Subcutaneous abdominal adipose tissue (tissue), 5 donors: Measurements from ENCODE around the gene FFAR2.

Experiments
- H3K27ac ChIP-seq: one replicate; pipeline ENCODE4 v1.7.0; 2013; ENCODE audit warnings: low read depth, mild to moderate bottlenecking, inconsistent platforms, low read length, moderate library complexity
- H3K27me3 ChIP-seq, 5 donors: one replicate each; pipeline ENCODE4 v1.7.0; 2013; ENCODE audit warnings: low read length in 5 of 5, inconsistent platforms in 1 of 5; ENCODE audit not compliant: control insufficient read depth in 5 of 5, insufficient read depth in 4 of 5
- H3K36me3 ChIP-seq, 5 donors: one replicate each; pipeline ENCODE4 v1.7.0; 2013; ENCODE audit warnings: low read length in 5 of 5; ENCODE audit not compliant: control insufficient read depth in 5 of 5, insufficient read depth in 5 of 5
- H3K4me1 ChIP-seq, 5 donors: one replicate each; pipeline ENCODE4 v1.7.0; 2013; ENCODE audit warnings: low read length in 5 of 5, mild to moderate bottlenecking in 3 of 5, moderate library complexity in 1 of 5; ENCODE audit not compliant: control insufficient read depth in 5 of 5, insufficient read depth in 5 of 5
- H3K4me3 ChIP-seq, 5 donors: one replicate each; pipeline ENCODE4 v1.7.0; 2013; ENCODE audit warnings: low read length in 5 of 5, low read depth in 1 of 5
- H3K9ac ChIP-seq, 5 donors: one replicate each; pipeline ENCODE4 v1.7.0; 2013; ENCODE audit warnings: low read length in 5 of 5, mild to moderate bottlenecking in 4 of 5, moderate library complexity in 3 of 5
- H3K9me3 ChIP-seq, 5 donors: one replicate each; pipeline ENCODE4 v1.7.0; 2013; ENCODE audit warnings: low read length in 5 of 5; ENCODE audit not compliant: control insufficient read depth in 5 of 5
- donor health status: healthy.
- donor health status: healthy.
- donor health status: healthy.
- donor health status: healthy.
- donor health status: healthy.

Gene FFAR2

GRCh38 chr19:35408284-35409171 lies 39.5 kb upstream of the FFAR2 start:
- Histone ChIP-seq H3K27ac (no peak overlapping the region), H3K27me3 (no peaks in the 10 kb centered on the region), H3K4me1 (peaks cover 0 to 3% (median under 1%) of the 10 kb centered on the region in 5 donors), H3K36me3 (no peaks in the 10 kb centered on the region), H3K9me3 (no peaks in the 10 kb centered on the region), H3K9ac (no peak overlapping the region), H3K4me3 (no peak overlapping the region)

GRCh38 chr19:35409191-35409590 lies 38.9 kb upstream of the FFAR2 start:
- H3K9me3 ChIP-seq = no peaks in the 10 kb centered on the region
- H3K27ac ChIP-seq = no peak overlapping the region
- H3K36me3 ChIP-seq = no peaks in the 10 kb centered on the region
- no peak overlapping the region for H3K9ac ChIP-seq
- H3K4me3 ChIP-seq = no peak overlapping the region
- H3K27me3 ChIP-seq = no peaks in the 10 kb centered on the region
- peaks cover 0 to 2% (median 0%) of the 10 kb centered on the region in 5 donors for H3K4me1 ChIP-seq

- Histone ChIP-seq H3K4me1 (no peaks in the 10 kb centered on the region), H3K27me3 (peaks cover 0 to 3% (median 0%) of the 10 kb centered on the region in 5 donors), H3K9ac (no peak overlapping the region), H3K27ac (no peak overlapping the region), H3K4me3 (no peak overlapping the region), H3K36me3 (no peaks in the 10 kb centered on the region), H3K9me3 (no peaks in the 10 kb centered on the region)
Observed at GRCh38 chr19:35410487-35410886, 37.6 kb upstream of the FFAR2 start.

- Histone ChIP-seq H3K9me3 (no peaks in the 10 kb centered on the region), H3K4me3 (no peak overlapping the region), H3K4me1 (peaks cover 0 to 6% (median 3%) of the 10 kb centered on the region in 5 donors), H3K27ac (no peak overlapping the region), H3K36me3 (no peaks in the 10 kb centered on the region), H3K27me3 (peaks cover 0 to 3% (median 0%) of the 10 kb centered on the region in 5 donors), H3K9ac (no peak overlapping the region)
Observed at GRCh38 chr19:35414442-35414841, 33.6 kb upstream of the FFAR2 start.

GRCh38 chr19:35416331-35416730 lies 31.7 kb upstream of the FFAR2 start:
- H3K36me3 ChIP-seq = no peaks in the 10 kb centered on the region
- peaks cover 2 to 15% (median 7%) of the 10 kb centered on the region in 5 donors for H3K4me1 ChIP-seq
- H3K9me3 ChIP-seq = no peaks in the 10 kb centered on the region
- peaks cover 0 to 3% (median 0%) of the 10 kb centered on the region in 5 donors for H3K27me3 ChIP-seq
- no peak overlapping the region for H3K9ac ChIP-seq
- H3K4me3 ChIP-seq = no peak overlapping the region
- H3K27ac ChIP-seq = no peak overlapping the region

- Histone ChIP-seq H3K36me3 (no peaks in the 10 kb centered on the region), H3K9me3 (no peaks in the 10 kb centered on the region), H3K4me1 (peaks cover 3 to 18% (median 7%) of the 10 kb centered on the region in 5 donors), H3K9ac (no peak overlapping the region), H3K27ac (no peak overlapping the region), H3K4me3 (no peak overlapping the region), H3K27me3 (peaks cover 0 to 3% (median 0%) of the 10 kb centered on the region in 5 donors)
Observed at GRCh38 chr19:35417278-35417677, 30.8 kb upstream of the FFAR2 start.

- Histone ChIP-seq H3K9me3 (no peaks in the 10 kb centered on the region), H3K4me3 (no peak overlapping the region), H3K36me3 (no peaks in the 10 kb centered on the region), H3K4me1 (peaks cover 3 to 18% (median 7%) of the 10 kb centered on the region in 5 donors), H3K27ac (no peak overlapping the region), H3K27me3 (peaks cover 0 to 3% (median 0%) of the 10 kb centered on the region in 5 donors), H3K9ac (no peak overlapping the region)
Observed at GRCh38 chr19:35417713-35418534, 30.1 kb upstream of the FFAR2 start.

- Histone ChIP-seq H3K27me3 (peaks cover 0 to 3% (median 0%) of the 10 kb centered on the region in 5 donors), H3K27ac (no peak overlapping the region), H3K9ac (no peak overlapping the region), H3K36me3 (no peaks in the 10 kb centered on the region), H3K9me3 (no peaks in the 10 kb centered on the region), H3K4me1 (peaks cover 3 to 18% (median 7%) of the 10 kb centered on the region in 5 donors), H3K4me3 (no peak overlapping the region)
Observed at GRCh38 chr19:35419046-35419445, 29.0 kb upstream of the FFAR2 start.

GRCh38 chr19:35419805-35420204 lies 28.3 kb upstream of the FFAR2 start:
- no peak overlapping the region for H3K27ac ChIP-seq
- H3K9ac ChIP-seq = no peak overlapping the region
- H3K27me3 ChIP-seq = peaks cover 0 to 2% (median 0%) of the 10 kb centered on the region in 5 donors

GRCh38 chr19:35421362-35421761 lies 26.7 kb upstream of the FFAR2 start:
- Histone ChIP-seq H3K4me3 (no peak overlapping the region), H3K36me3 (no peaks in the 10 kb centered on the region)

More at GRCh38 chr19:35419805-35420204, 28.3 kb upstream of the FFAR2 start:
- Histone ChIP-seq H3K4me3 (no peak overlapping the region), H3K9me3 (no peaks in the 10 kb centered on the region), H3K36me3 (no peaks in the 10 kb centered on the region), H3K4me1 (peaks cover 3 to 18% (median 7%) of the 10 kb centered on the region in 5 donors)

More at GRCh38 chr19:35421362-35421761, 26.7 kb upstream of the FFAR2 start:
- Histone ChIP-seq H3K9me3 (no peaks in the 10 kb centered on the region), H3K27me3 (peaks cover 0 to 2% (median 0%) of the 10 kb centered on the region in 5 donors), H3K9ac (no peak overlapping the region), H3K4me1 (peaks cover 3 to 18% (median 7%) of the 10 kb centered on the region in 5 donors), H3K27ac (no peak overlapping the region)
